HG03378 (cell line): ENCODE measurements around the gene RHOF.

ENCODE experiments used
- ATAC-seq: cut with Tn5 transposase; IDR thresholded peaks from one replicate; pipeline ENCODE4 v1.9.1; 2021; ENCODE audit warnings: mild to moderate bottlenecking, moderate library complexity; ENCODE audit not compliant: unreplicated experiment

The RHOF gene, protein sequence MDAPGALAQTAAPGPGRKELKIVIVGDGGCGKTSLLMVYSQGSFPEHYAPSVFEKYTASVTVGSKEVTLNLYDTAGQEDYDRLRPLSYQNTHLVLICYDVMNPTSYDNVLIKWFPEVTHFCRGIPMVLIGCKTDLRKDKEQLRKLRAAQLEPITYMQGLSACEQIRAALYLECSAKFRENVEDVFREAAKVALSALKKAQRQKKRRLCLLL

DNA sequence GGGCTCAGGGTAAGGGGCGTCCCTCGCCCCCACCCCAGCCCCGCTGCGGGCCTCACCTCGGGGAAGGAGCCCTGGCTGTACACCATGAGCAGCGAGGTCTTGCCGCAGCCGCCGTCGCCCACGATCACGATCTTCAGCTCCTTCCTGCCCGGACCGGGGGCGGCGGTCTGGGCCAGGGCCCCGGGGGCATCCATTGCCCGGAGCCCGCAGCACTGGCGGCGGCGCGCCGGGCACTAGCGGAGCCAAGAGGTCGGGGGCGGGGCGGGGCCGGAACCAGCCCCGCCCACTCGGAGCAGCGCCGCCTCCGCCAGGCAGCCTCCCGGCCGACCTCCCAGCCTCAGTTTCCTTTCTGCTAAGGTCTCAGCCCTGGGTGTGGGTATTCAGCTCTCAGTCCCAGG is at the start of gene RHOF:
TSS of gene RHOF (minus strand) at position 249 of the 398 bp plus-strand sequence. CDS start at position 194, 55 bp downstream.
- ATAC-seq: no peak

DNA sequence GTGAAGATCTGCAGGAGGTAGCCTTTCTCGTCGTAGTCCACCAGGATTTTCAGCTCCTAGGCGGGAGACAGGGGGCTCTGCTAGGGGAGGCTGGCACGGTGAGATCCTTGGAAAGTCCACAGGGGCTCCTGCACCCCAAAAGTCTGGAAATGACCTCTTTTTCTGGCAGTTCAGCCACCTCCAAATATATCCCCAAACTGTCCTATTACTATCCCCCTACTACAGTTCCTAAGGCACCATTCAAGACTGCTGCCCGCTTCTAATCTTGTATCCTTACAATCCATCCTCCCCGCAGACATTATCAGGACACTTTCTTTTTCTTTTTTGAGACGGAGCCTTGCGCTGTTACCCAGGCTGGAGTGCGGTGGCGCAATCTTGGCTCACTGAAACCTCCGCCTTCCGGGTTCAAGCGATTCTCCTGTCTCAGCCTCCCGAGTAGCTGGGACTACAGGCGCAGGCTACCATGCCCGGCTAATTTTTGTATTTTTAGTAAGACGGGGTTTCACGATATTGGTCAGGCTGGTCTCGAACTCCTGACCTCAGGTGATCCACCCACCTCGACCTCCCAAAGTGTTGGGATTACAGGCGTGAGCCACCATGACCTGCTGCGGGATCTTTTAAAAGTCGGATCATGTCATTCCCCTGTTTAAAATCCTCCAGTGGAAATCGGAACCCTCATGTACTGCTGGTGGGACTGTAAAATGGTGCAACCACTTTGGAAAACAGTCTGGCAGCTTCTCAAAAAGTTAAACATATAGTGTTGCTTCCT is 46.7 kb upstream of the RHOF start:
- no peak for ATAC-seq

DNA sequence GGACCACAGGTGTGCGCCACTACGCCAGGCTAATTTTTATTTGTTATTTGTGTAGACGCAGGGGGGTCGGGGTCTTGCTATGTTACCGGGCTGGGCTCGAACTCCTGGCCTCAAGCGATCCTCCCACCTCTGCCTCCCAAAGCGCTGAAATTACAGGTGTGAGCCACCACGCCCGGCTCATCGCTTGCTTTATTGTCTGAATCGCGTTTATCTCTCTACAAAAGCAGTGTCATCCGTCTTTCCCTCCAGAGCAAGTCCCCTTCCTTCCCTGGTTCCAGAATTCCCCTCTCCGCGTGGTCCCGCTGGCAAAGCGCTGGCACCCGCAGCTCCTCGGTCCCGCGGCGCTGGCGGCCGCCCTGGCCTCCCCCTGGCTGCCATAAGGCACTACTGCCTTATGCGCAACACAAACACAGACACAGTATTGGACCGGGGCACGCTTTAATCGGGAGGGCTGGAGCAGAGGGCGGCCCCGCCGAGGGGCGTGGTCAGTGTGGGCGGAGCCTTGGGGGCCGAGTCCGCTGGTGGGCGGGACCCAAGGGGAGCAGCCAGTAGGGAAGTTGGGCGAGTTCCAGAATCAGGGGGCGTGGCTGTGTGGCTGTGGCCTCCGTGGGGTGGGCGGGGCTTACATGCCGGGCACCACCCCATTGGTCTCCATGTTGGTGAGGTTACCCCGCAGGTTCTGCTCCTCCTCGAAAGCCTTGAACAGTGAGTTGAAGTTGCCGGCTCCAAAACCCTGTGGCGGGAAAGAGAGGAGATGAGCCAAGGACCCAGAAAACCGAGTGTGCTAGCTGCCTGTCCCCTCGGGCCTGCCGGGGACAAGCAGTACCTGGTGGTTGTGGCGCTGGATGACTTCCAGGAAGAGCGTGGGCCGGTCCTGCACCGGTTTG is 45.9 kb upstream of the RHOF start:
- peak; percentile 87 for ATAC-seq

DNA sequence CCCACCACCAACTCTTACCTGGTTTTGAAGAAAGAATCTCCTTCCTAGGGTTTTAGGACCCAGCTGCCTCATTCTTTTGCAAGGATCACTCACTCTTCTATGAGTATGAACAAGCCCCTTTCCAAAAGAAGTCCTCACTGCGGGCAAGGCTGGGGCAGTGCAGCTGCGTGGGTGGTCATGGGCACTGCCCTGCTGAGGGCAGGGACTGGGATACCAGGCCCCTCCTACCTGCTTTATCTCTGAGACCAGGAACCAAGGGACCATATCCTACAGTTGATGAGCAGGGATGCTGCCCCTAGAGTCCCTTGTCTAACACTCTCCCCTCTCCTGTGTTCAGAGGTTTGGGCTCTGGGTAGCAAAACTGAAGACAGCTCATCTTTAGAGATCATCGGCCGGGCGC is 44.6 kb upstream of the RHOF start:
- ATAC-seq: no peak

DNA sequence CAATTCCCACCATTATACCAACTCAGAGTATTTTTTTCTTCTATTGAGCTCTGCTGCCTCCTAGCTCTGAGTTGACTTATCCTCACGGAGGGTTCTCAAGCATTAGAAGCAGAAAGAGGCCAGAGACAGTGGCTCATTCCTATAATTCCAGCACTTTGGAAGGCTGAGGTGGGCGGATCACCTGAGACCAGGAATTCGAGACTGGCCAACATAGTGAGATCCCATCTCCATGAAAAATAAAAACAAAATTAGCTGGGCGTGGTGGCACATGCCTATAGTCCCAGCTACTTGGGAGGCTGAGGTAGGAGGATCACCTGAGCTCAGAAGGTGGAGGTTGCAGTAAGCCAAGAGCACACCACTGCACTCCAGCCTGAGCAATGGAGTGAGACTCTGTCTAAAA is 44.2 kb upstream of the RHOF start:
- ATAC-seq: no peak

DNA sequence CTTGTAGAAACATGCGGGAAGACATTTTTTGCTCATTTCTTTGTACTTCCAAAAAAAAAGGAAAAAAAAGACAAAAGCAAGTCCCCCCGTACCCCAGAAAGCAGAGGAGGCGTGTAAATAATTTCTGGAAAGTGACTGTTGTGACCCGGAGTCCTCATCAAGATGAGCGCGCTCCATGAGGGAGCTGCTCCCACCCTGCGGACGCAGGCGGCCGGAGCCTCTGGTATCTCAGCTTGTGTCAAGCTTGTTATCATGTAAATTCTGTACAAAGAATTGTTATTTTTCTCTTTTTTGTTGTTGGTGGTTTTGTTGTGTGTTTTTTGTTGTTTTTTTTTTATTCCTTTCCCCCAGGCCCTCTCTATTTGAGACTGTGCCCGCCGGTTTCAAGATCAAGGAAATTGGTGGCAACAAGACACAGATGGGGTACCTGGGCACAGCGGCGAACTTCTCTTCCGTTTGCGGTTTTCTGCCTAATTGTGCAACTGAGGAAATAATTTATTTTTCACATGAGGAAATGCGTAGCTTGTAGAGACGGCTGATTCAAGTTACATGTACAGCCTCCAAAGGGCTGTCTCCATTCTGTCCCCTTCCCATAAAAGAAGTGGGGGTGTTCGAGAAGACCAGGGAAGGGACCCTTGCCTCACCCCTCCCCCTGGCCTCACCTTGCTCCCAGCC is 38.2 kb upstream of the RHOF start:
- ATAC-seq: no peak

DNA sequence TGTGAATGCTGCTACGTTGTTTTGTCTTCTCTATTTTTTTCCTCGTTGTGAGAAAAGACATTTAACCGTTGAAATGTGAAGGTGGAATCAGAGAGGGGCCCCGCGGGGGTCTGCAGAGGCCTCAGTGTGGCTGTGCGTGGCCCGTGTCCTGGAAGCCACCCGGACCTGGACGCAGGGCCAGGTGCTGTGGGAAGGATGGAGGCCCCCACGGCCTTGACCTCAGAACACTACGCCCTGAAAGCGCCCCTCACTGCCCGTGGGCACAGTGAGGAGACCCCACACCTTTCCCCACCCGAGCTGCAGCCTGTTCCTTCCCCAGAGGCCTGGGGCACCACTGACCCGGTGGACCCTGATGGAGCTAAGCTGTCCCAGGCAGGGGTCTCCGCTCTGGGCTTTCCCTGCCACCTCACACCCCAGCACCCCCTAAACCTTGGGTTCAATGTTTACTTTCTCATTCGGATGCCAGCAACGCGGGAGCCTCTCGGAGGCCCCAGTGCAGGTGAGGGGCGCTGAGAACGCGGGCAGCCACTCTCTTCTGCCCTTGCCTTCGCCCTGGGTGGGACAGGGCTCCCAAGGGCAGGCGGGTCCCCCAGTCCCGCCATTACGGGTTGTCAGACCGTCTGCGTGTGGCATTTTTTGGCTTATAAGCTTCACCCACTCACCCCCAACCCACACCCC is 37.2 kb upstream of the RHOF start:
- no peak for ATAC-seq

DNA sequence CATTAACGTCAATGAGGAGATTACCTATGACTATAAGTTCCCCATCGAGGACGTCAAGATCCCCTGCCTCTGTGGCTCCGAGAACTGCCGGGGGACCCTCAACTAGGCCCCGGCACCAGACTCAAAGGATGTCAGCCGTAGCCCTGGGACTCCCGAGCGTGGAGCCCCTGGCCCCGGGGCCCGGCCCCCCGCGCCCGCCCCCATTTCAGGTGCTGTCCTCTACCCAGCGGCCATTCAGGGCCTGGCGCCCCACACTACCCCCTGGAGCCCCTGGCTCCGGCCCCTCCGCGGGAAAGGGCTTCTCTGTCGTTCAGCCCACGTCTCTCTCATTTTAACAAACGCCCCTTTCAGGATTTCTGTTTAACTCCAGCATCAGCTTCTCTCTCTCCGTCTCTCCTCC is 36.6 kb upstream of the RHOF start:
- ATAC-seq: no peak

DNA sequence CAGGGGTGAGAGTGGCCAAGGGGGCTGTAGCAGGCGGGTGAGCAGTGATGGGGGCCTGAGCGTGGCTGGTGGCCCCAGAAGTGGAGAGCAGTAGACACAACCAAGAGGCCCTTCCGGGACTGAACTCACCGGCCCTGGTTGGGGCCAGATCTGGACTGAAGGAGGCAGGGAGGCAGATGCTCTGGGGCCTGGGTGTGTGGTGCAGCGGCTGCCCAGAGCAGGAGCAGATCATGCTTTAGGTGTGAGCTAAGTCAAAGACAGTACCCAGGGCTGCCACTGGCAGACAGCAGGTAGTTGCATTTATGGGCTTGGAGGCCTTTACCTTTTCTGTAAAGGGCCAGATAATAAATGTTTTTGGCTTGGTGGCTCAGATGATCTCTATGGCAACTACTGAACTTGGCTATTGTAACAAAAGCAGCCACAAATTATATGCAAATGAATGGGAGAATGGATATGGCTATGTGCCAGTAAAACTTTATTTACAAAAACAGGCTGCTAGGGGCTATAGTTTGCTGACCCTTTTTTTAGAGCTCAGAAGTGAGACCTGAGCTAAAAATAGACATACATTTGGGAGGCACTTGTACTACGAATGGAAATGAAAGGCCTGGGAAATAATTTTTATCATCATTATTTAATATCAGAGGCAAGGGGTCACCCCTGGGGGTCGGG is 35.9 kb upstream of the RHOF start:
- no peak for ATAC-seq

DNA sequence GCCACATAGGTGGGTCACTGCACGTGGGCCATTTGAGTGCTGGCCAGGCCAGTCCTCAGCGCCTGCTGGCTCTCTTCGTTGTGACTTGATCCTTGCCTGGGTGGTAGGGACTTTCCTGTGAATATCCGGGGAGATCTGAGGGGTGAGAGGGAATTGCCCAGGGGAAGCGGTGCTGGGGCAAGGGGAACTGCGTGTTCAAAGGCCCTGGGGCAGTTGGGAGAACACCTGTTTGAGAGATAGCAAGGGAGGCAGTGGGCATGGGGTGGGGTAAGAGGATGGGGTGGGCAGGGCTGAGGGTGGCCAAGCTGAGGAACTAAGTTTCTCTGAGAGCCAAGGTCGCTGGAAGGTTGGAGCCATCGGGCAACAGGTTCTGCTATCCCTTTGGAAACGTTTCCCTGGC is 35.3 kb upstream of the RHOF start:
- ATAC-seq: no peak

DNA sequence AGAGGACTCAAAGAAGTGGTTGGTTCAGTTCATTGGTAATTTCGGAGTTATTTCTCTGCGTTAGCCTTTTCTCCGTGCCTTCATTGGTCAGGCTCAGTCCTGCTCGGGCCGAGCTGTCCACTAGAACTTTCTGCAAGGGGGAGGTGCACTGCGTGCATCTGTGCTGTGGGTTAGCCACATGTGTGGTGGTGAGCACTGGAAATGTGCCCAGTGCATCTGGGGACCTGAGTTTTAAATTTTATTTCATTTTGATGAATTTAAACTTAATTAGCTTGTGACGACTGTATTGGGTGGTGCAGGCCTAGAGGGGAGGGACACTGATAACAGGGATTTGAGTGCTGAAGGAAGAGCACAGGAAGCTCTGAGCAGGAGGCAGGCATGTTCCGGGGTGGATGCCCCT is 34.8 kb upstream of the RHOF start:
- ATAC-seq: no peak

DNA sequence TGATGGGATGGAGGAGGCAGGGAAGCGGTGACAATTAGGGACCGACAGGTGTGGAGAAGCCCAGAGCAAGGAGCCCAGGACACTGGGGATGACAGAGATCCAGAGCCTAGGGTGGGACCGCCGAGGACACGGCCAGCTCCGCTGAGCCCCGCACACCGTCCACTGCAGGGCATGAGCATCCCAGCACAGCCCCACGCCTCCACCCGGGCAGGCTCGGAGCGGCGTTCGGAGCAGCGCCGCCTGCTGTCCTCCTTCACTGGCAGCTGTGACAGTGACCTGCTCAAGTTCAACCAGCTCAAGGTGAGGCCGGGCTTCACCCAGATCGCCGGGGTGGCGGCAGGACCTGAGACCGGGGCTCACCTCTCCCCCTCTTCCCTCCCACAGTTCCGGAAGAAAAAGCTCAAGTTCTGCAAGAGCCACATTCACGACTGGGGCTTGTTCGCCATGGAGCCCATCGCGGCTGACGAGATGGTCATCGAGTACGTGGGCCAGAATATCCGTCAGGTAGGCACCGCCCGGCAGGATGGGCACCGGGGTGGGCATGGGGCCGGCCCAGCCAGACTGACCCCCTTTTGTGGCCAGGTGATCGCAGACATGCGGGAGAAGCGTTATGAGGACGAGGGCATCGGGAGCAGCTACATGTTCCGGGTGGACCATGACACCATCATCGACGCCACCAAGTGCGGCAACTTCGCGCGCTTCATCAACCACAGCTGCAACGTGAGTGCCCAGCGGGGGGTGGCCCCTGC is 34.0 kb upstream of the RHOF start:
- ATAC-seq: no peak

DNA sequence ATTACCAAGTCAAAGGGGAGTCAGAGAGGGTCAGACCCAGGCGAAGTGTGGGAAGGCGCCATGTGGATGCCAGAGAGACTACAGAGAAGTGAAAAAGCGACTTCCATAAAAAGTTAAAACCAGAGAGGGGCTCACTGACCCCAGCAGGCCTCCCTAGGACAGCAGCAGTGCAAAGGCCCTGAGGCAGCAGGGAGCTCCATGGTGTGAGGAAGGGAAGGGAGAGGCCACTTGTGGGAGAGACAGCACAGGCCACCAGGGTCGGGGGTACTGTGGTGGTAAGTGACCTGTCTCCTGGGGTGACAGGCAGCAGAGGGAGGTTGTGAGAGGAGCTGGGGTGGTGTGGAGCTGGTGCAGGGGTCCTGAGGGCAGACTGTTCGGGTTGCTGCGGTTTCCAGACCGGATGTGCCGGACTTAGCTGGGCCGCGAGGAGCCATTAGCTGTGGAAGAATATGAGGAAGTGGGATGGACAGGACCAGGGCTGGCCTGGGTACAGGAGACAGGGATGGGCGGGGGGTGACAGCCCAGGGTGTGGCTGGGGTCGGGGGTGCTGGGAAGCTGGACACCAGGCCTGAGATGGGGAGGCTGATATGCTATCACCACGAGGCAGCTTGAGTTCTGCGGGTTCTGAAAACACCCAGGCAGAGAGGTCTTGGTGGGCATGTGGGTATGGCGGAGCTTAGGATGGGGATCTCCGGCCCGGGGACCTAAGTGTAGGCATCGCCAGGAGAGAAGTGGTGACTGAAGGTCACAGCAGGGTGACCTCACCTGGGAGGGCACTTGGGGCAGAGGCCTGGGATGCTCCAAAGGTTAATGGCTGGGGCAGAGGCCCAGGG is 33.0 kb upstream of the RHOF start:
- ATAC-seq: no peak

DNA sequence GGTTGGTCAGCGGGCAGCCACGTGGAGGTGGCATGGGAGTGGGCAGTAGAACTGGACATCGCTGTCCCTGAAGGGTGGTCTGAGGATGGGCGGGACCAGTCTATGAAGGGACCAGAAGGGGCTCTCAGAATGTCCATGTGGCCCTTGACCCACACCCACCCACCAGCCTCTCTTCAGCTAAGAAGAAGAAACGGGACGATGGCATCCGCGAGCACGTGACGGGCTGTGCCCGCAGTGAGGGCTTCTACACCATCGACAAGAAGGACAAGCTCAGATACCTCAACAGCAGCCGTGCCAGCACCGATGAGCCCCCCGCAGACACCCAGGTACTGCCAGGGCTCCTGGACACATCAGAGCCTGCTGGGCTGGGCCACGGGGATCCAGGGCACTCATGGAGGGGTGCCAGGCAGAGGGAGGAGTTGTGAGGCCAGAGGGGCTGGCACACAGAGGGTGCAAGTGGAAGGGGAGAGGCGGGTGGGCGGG is 31.6 kb upstream of the RHOF start:
- ATAC-seq: no peak

DNA sequence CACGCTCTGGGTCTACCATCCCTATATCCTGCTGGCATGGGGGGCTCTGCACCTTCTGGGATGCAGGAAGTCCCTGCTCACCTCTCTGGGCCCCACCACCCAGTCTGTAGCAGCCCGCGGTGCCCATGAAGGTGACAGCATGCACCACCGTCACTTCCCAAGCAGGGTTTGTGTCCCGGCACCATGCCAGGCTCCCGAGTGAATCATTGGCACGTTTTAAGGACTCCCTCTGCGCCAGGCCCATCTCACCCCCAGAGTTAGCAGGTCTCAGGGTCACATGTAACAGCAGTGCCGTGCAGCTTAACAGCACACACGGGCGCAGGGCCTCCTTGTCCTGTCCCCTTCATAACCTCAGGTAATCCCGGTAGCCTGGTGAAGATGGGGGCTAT is 30.2 kb upstream of the RHOF start:
- ATAC-seq: no peak

DNA sequence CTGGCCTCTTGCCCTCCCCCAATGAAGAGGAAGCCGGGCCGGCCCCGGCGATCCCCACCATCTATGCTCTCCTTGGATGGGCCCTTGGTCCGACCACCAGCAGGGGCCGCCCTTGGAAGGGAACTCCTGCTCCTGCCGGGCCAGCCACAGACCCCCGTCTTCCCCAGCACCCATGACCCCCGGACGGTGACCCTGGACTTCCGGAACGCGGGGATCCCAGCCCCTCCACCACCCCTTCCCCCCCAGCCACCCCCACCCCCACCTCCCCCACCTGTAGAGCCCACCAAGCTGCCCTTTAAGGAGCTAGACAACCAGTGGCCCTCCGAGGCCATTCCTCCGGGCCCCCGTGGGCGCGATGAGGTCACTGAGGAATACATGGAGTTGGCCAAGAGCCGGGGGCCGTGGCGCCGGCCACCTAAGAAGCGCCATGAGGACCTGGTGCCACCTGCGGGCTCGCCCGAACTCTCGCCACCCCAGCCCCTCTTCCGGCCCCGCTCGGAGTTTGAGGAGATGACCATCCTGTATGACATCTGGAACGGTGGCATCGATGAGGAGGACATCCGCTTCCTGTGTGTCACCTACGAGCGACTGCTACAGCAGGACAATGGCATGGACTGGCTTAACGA is 29.7 kb upstream of the RHOF start:
- ATAC-seq: no peak

DNA sequence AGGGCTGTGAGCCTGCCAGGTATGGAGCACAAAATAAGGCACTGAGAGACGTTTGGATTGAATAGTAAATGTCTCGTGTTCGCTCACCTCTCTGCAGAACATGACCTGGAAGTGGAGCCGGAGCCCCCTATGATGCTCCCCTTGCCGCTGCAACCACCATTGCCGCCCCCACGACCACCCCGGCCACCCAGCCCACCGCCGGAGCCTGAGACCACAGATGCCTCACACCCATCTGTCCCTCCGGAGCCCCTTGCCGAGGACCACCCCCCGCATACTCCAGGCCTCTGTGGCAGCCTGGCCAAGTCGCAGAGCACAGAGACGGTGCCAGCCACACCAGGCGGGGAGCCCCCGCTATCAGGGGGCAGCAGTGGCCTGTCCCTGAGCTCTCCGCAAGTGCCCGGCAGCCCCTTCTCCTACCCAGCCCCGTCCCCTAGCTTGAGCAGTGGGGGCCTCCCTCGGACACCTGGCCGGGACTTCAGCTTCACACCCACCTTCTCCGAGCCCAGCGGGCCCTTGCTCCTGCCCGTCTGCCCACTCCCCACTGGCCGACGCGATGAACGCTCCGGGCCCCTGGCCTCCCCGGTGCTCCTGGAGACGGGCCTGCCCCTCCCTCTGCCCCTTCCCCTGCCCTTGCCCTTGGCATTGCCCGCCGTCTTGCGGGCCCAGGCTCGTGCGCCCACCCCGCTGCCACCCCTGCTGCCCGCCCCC is 29.1 kb upstream of the RHOF start:
- ATAC-seq: no peak
